Ascending aorta (tissue), 2 donors: ENCODE data around the gene NUDT21. TPM values are rescaled to one million over a fixed set of nuclear protein-coding genes. Genes with fewer than 3 reads are reported as not detected.
"Not testable (repeated sequence)": the region's sequence is repeated elsewhere in the genome, so short reads cannot be mapped to it uniquely, and the experiment has no call there.

Experiments used
- DNase-seq, 2 donors: peaks; one replicate each; pipeline ENCODE4 v3.0.0-alpha.2; 2019; ENCODE audit warnings: low spot score in 2 of 2
- H3K27ac ChIP-seq, 2 donors: fragments of 200-600 bp; sonication (generic); one replicate each; pipeline ENCODE4 v1.5.1; 2016 to 2017; ENCODE audit warnings: mild to moderate bottlenecking in 1 of 2
- H3K27me3 ChIP-seq: fragments of 200-600 bp; sonication (generic); one replicate; pipeline ENCODE4 v1.5.1; 2017
- H3K36me3 ChIP-seq, 2 donors: fragments of 200-600 bp; sonication (generic); one replicate each; pipeline ENCODE4 v1.5.1; 2016
- H3K4me1 ChIP-seq, 2 donors: fragments of 200-600 bp; sonication (generic); one replicate each; pipeline ENCODE4 v1.5.1; 2016 to 2017; ENCODE audit warnings: mild to moderate bottlenecking in 1 of 2
- H3K4me3 ChIP-seq, 2 donors: fragments of 200-600 bp; sonication (generic); one replicate each; pipeline ENCODE4 v1.5.1; 2016 to 2017; ENCODE audit warnings: mild to moderate bottlenecking in 1 of 2
- H3K9me3 ChIP-seq, 2 donors: fragments of 200-600 bp; sonication (generic); one replicate each; pipeline ENCODE4 v1.5.1; 2016
- intact Hi-C: fragments of 100-400 bp; cut with DNase I; formaldehyde crosslinking; loops from one replicate; pipeline ENCODE4 v1.15.1; 2023
- total RNA-seq: library from RNA; depleted of rRNA; stranded (reverse); fragments of >200 nt; gene quantifications from one replicate; pipeline ENCODE4 v1.1.0, GENCODE V29; 2016
- TF ChIP-seq, protein P1 (sequence below), 3 experiments: fragments of 200-600 bp in 2 of 3; fragments of 450-650 bp in 1 of 3; sonication (generic) in 2 of 3; IDR thresholded peaks; one replicate each; pipeline ENCODE4 v1.5.1; 2016 to 2019; ENCODE audit warnings: antibody characterized with exemption in 3 of 3, mild to moderate bottlenecking in 1 of 3, moderate library complexity in 1 of 3

Gene NUDT21
- total RNA-seq, 1 donor from 2014 or later: 5.3 TPM

- Histone ChIP-seq H3K9me3 (peaks cover 13 to 18% of the 10 kb centered on the region in 2 donors), H3K4me1 (no peaks in the 10 kb centered on the region), H3K27ac (no peak overlapping the region), H3K36me3 (peaks cover 69 to 91% of the 10 kb centered on the region in 2 donors), H3K4me3 (no peak overlapping the region), H3K27me3 (no peaks in the 10 kb centered on the region)
- DNase-seq: no peak
- TF ChIP-seq, protein P1, sequence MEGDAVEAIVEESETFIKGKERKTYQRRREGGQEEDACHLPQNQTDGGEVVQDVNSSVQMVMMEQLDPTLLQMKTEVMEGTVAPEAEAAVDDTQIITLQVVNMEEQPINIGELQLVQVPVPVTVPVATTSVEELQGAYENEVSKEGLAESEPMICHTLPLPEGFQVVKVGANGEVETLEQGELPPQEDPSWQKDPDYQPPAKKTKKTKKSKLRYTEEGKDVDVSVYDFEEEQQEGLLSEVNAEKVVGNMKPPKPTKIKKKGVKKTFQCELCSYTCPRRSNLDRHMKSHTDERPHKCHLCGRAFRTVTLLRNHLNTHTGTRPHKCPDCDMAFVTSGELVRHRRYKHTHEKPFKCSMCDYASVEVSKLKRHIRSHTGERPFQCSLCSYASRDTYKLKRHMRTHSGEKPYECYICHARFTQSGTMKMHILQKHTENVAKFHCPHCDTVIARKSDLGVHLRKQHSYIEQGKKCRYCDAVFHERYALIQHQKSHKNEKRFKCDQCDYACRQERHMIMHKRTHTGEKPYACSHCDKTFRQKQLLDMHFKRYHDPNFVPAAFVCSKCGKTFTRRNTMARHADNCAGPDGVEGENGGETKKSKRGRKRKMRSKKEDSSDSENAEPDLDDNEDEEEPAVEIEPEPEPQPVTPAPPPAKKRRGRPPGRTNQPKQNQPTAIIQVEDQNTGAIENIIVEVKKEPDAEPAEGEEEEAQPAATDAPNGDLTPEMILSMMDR (IDR thresholded peaks at IDR 0.05): no peak
- intact Hi-C loops: no loop called here
Measured at GRCh38 chr16:56382901-56383355, 68.2 kb downstream of the NUDT21 start.

DNA sequence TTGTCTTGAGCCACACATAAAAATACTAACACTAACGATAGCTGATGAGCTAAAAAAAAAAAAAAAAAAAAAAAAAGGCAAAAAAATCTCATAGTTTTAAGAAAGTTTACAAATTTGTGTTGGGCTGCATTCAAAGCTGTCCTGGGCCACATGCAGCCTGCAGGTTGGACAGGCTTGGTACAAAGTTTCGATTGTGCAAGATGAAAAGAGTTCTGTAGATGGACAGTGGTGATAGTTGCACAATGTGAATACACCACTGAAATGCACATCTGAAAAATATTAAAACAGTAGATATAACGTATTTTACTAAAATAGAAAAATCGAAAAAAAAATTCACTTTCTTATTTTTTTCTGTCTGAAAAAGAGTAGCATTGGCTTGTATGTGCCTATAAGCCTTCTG, 68.7 kb downstream of the NUDT21 start:
- no peak for DNase-seq
- no peak overlapping the region for H3K27ac ChIP-seq
- H3K9me3 ChIP-seq: peaks cover 13 to 18% of the 10 kb centered on the region in 2 donors
- H3K4me3 ChIP-seq: no peak overlapping the region
- peaks cover 64 to 91% of the 10 kb centered on the region in 2 donors for H3K36me3 ChIP-seq
- no peaks in the 10 kb centered on the region for H3K27me3 ChIP-seq
- no peaks in the 10 kb centered on the region for H3K4me1 ChIP-seq
- TF ChIP-seq, protein P1 (IDR thresholded peaks at IDR 0.05): no peak
- intact Hi-C loops: no loop called here

- H3K4me1 ChIP-seq, intact Hi-C loops, H3K4me3 ChIP-seq, H3K27me3 ChIP-seq, H3K27ac ChIP-seq, DNase-seq: not testable (repeated sequence)
- peaks cover 61 to 82% of the 10 kb centered on the region in 2 donors for H3K36me3 ChIP-seq
- peaks cover 13 to 18% of the 10 kb centered on the region in 2 donors for H3K9me3 ChIP-seq
Measured at GRCh38 chr16:56380778-56381485, 70.2 kb downstream of the NUDT21 start.

Other genes starting within 250 kb of the NUDT21 start
- gene AMFR, start 25.8 kb downstream of the NUDT21 start, total RNA-seq: 112 TPM
- 21.9 TPM for gene OGFOD1, start 222 bp upstream of the NUDT21 start, total RNA-seq
- gene BBS2, start 68.7 kb upstream of the NUDT21 start, total RNA-seq: 29.4 TPM
- not detected for gene MT4, start 113.7 kb upstream of the NUDT21 start, total RNA-seq
- gene MT3, start 138.2 kb upstream of the NUDT21 start, total RNA-seq: not detected
- 602 TPM for gene MT2A, start 157.3 kb upstream of the NUDT21 start, total RNA-seq
- 456 TPM for gene MT1E, start 174.4 kb upstream of the NUDT21 start, total RNA-seq
- 105 TPM for gene MT1M, start 181.3 kb upstream of the NUDT21 start, total RNA-seq
- 183 TPM for gene MT1A, start 187.3 kb upstream of the NUDT21 start, total RNA-seq
- gene MT1B, start 200.6 kb upstream of the NUDT21 start, total RNA-seq: not detected
- 9.8 TPM for gene MT1F, start 206.6 kb upstream of the NUDT21 start, total RNA-seq
- 36.6 TPM for gene MT1G, start 216.7 kb upstream of the NUDT21 start, total RNA-seq
- gene MT1H, start 218.5 kb upstream of the NUDT21 start, total RNA-seq: not detected
- 2,291 TPM for gene MT1X, start 231.1 kb upstream of the NUDT21 start, total RNA-seq